ENCODE results near the gene IRF2.

Gene IRF2

DNA sequence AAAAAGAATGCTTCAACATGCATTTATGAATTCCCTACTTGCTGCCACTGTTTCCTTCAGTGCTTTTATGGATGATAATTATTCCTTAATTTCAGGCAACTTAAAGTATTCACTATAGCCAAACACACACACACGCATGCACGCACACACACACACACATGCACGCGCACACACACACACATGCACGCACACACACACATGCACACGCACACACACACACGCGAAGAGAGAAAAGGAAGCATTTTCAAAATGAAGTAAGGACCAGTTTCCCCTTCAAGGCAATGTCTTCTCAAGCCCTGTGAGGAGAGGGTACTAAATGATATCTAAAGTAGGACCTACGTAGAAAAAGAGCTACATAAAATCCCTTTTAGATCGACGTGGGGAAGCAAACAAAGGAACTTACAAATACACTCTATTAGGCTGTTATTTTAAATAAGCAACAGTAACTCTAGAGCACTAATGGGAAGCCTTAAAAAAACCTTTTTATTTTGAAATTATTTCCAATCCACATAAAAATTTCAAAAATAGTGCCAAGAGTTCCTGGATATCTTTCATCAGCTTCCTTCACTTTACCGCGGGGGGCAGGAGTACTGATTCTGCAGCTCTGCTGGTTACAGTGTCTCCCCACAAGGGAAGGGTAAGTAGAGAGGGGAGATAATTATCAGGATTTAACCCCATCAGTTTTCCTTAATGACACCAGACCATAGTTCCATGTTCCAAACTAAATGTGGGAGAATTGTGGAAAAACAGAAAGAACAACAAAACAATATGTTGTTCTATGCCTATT, 13.7 kb downstream of the IRF2 start:
- Histone ChIP-seq H3K4me3 (ENCODE audit: low read depth in 1 of 2, low read length in 1 of 2) (peak overlapping the region in 1 of 2 experiments; percentile 42), H3K27me3 (no peaks in the 10 kb centered on the region), H3K36me3 (peaks cover 32% of the 10 kb centered on the region), H3K4me1 (ENCODE audit: control insufficient read depth in 1 of 2, insufficient read depth in 1 of 2, low read depth in 1 of 2, low read length in 1 of 2) (peaks cover 23 to 60% of the 10 kb centered on the region in 2 experiments), H3K9me3 (no peaks in the 10 kb centered on the region), H3K27ac (peak overlapping the region; percentile 74)
- TF ChIP-seq, protein P1, sequence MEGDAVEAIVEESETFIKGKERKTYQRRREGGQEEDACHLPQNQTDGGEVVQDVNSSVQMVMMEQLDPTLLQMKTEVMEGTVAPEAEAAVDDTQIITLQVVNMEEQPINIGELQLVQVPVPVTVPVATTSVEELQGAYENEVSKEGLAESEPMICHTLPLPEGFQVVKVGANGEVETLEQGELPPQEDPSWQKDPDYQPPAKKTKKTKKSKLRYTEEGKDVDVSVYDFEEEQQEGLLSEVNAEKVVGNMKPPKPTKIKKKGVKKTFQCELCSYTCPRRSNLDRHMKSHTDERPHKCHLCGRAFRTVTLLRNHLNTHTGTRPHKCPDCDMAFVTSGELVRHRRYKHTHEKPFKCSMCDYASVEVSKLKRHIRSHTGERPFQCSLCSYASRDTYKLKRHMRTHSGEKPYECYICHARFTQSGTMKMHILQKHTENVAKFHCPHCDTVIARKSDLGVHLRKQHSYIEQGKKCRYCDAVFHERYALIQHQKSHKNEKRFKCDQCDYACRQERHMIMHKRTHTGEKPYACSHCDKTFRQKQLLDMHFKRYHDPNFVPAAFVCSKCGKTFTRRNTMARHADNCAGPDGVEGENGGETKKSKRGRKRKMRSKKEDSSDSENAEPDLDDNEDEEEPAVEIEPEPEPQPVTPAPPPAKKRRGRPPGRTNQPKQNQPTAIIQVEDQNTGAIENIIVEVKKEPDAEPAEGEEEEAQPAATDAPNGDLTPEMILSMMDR (IDR thresholded peaks at IDR 0.05) = no peak

DNA sequence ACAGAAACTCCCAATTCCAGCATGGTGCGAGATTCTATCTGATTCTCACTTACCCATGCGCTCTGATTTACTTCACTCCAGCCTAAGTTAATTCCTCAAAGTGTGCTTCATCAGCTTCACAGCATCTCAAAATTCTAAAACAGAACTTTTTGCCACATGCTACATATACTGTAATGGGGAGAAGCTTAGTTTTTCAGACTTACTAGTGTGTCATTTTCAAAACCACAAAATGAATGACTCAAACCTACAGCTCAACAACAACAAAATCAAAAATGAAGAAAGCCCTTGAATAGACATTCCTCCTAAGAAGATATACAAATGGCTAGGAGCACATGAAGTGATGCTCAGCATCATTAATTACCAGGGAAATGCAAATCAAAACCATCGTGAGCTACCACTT, 14.9 kb downstream of the IRF2 start:
- Histone ChIP-seq H3K4me1 (ENCODE audit: control insufficient read depth in 1 of 2, insufficient read depth in 1 of 2, low read depth in 1 of 2, low read length in 1 of 2) (peaks cover 33 to 71% of the 10 kb centered on the region in 2 experiments), H3K27me3 (no peaks in the 10 kb centered on the region), H3K27ac (peak overlapping the region; percentile 74), H3K4me3 (ENCODE audit: low read depth in 1 of 2, low read length in 1 of 2) (no peak overlapping the region), H3K36me3 (peaks cover 36% of the 10 kb centered on the region), H3K9me3 (no peaks in the 10 kb centered on the region)
- TF ChIP-seq, protein P1 (IDR thresholded peaks at IDR 0.05) = no peak

DNA sequence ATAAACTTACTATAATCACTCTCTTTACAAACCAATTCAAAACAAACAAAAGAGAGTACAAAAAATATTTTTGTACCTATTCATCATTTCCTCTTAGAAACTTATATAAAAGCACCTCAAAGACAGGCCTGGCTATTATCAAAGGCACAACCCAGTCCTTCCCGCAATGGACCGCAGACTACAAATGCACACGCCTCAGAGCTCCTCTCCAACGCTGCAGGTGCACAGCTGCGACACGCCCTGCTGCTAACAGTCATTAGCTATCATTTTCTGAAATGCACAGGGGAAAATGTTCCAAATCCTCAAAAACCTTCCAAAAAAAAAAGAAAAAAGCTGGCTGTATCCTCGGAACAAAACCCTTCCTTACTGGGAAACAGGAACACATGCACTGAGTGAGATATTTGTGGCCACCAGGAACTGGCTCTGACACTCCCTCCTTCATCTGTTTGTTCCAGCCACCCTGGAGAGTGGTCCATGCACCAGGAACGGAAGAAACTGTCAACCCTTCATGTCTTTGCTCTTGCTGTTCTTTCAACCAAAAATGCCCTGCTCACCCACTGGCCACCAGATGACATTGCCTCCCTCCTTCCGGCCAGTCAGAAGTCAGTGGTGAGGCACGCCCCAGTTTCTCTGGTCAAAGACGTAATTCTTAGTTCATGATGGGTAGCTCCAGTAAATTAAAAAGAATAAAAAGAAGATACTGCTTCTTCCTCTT, 16.7 kb downstream of the IRF2 start:
- Histone ChIP-seq H3K27ac (peak overlapping the region; percentile 74), H3K27me3 (no peaks in the 10 kb centered on the region), H3K4me3 (ENCODE audit: low read depth in 1 of 2, low read length in 1 of 2) (no peak overlapping the region), H3K36me3 (peaks cover 36% of the 10 kb centered on the region), H3K4me1 (ENCODE audit: control insufficient read depth in 1 of 2, insufficient read depth in 1 of 2, low read depth in 1 of 2, low read length in 1 of 2) (peaks cover 50 to 85% of the 10 kb centered on the region in 2 experiments), H3K9me3 (no peaks in the 10 kb centered on the region)
- TF ChIP-seq, protein P1 (IDR thresholded peaks at IDR 0.05) = no peak

DNA sequence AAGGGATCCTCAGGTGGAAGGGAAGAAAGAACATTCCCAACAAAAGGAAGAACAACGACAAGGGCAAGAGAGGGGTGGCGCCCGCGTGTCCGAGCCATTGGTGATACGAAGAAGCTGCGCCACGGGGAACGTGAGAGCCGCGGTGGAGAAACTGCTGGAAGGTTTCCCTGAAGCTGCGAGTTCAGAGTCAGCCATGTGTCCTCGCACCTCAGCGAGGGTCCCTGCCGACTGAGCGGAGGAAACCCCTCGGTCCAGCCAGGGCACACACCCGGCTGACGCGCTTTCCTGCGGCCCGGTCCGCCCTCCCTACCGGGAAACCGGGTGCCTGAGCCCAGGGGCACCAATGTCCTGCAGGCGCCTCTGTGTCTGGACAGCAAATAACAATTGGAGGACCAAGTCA, 18.0 kb downstream of the IRF2 start:
- no peak overlapping the region for H3K27ac ChIP-seq
- H3K36me3 ChIP-seq = peaks cover 42% of the 10 kb centered on the region
- TF ChIP-seq, protein P1 (IDR thresholded peaks at IDR 0.05) = no peak
- no peaks in the 10 kb centered on the region for H3K27me3 ChIP-seq
- H3K4me3 ChIP-seq (ENCODE audit: low read depth in 1 of 2, low read length in 1 of 2) = no peak overlapping the region
- peaks cover 62 to 85% of the 10 kb centered on the region in 2 experiments for H3K4me1 ChIP-seq (ENCODE audit: control insufficient read depth in 1 of 2, insufficient read depth in 1 of 2, low read depth in 1 of 2, low read length in 1 of 2)
- H3K9me3 ChIP-seq = no peaks in the 10 kb centered on the region

DNA sequence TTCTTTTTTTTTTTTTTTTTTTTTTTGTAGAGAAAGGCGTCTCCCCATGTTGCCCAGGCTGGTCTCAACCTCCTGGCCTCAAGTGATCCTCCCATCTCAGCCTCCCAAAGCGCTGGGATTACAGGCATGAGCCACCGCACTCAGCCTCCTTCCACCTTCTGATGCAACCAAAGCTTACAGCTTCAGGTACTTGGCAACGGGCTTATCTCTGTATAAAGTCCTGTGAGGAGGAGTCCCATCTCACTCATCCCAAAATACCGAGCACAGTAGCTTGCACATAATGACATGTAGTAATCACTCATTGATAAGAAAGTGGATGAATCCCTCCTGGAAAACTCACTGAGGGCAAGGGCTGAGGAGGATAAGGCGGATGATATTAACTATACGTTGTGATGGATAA, 19.1 kb downstream of the IRF2 start:
- TF ChIP-seq, protein P1 (IDR thresholded peaks at IDR 0.05) = no peak
- Histone ChIP-seq H3K9me3 (no peaks in the 10 kb centered on the region), H3K27me3 (no peaks in the 10 kb centered on the region), H3K36me3 (peaks cover 42% of the 10 kb centered on the region), H3K4me3 (ENCODE audit: low read depth in 1 of 2, low read length in 1 of 2) (no peak overlapping the region), H3K4me1 (ENCODE audit: control insufficient read depth in 1 of 2, insufficient read depth in 1 of 2, low read depth in 1 of 2, low read length in 1 of 2) (peaks cover 59 to 85% of the 10 kb centered on the region in 2 experiments), H3K27ac (peak overlapping the region; percentile 47)

Data from neutrophil (primary cell).